GM13977 (cell line): ENCODE data around the gene B3GNT7.
"Not testable (repeated sequence)": the region's sequence is repeated elsewhere in the genome, so short reads cannot be mapped to it uniquely, and the experiment has no call there.

Experiments
- DNase-seq: peaks from one replicate; pipeline ENCODE4 v3.0.0; 2012; ENCODE audit warnings: low spot score
- CTCF ChIP-seq: IDR thresholded peaks from 2 replicates; pipeline ENCODE4 v1.5.1; 2012; ENCODE audit warnings: mild to moderate bottlenecking, control low read depth; ENCODE audit not compliant: insufficient read depth; ENCODE audit errors: extremely low read depth, missing control alignments
- in situ Hi-C: fragments of 300-500 bp; cut with MboI; formaldehyde crosslinking; loops from one replicate; pipeline ENCODE4 v1.12.0; 2022; ENCODE audit warnings: low sequenced_read_pairs, low pct_unique_long_range_greater_than_20kb, mixed read lengths, inconsistent platforms; ENCODE audit not compliant: unreplicated experiment

B3GNT7 gene

GRCh38 chr2:231405601-231406367 lies 10.3 kb downstream of the B3GNT7 start:
- DNase-seq, result peak; percentile 7
- in situ Hi-C loops, result not testable (repeated sequence)
- TF ChIP-seq CTCF, result peak; percentile 39

DNA sequence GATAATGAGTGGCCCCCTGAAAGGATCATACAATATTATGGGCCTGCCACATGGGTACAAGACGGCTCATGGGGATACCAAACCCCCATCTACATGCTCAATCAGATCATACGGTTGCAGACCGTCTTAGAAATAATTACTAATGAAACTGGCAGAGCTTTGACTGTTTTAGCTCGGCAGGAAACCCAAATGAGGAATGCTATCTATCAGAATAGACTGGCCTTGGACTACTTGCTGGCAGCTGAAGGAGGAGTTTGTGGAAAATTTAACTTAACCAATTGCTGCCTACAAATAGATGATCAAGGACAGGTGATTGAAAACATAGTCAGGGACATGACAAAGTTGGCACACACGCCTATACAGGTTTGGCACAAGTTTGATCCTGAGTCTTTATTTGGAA lies 12.2 kb downstream of the B3GNT7 start:
- in situ Hi-C loops, result not testable (repeated sequence)

DNA sequence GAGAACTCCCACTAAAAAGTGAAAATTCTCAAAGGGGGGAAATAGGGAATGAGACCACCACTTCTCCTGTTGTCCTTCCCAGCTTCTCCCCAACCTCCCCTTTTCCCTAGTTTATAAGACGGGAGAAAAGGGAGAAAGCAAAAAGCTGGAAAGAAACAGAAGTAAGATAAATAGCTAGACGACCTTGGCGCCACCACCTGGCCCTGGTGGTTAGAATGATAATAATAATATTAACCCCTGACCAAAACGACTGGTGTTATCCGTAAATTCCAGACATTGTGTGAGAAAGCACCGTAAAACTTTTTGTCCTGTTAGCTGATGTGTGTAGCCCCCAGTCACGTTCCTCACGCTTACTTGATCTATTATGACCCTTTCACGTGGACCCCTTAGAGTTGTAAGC lies 12.8 kb downstream of the B3GNT7 start:
- DNase-seq, in situ Hi-C loops: not testable (repeated sequence)

More for the DNA sequence above, 12.2 kb downstream of the B3GNT7 start:
- DNase-seq, result not testable (repeated sequence)

DNA sequence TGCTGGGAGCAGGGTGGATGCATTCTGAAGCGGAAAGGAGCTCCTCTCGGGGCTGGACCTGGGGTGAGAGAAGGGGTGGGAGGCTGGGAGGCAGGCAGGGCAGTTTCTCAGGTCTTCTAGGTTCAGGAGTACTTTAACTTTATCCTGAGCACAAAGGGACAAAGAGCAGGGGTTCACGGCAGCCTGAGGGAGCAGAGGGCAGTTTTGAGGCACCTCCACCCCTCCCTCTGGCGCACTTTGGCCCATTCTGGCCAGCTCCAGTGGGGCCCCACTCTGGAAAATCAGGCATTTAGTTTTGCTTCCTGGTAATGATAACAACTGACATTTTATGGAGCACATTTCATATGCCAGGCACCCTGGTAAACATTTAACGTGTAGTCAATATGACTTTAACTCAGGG lies 14.3 kb downstream of the B3GNT7 start:
- no peak for DNase-seq
- in situ Hi-C loops, result loop anchor here (10.0 kb wide), 2 partner anchors 175 to 305 kb away; no protein-coding TSS in a partner anchor
- TF ChIP-seq CTCF, result no peak

DNA sequence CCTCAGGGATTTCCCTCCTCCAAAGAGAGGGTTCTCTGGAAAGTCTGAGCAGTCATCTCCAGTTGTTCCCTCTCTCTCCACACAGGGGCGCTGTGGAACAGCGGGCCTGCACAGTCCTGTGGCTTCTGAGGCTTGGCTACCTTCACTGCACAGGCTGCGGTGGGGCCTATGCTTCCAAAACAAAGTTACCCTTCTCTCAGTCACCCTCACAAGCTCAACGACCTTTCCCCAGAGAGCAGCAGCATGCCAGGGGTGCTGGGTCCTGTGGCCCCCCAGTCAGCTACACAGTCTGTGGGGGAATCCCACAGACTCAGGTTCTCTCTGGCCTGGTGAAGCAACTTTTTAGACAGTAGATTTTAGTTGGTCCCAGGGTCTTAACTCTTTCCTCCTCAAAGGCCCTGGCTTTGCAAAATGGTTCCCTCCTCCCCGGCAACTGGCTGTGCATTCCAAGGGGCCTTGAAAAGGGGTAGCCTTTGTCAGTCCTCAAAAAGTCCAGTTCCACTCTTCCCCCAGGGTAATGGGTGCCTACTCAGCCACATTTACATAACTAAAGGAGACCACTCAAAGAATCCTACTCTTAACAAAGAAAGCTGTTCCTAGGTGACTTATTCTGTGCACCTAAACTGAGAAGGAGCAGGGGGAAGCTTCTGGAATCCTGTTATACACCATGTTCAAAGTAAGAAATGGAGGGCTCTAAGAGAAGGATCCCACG lies 14.9 kb downstream of the B3GNT7 start:
- TF ChIP-seq CTCF, result no peak
- no peak for DNase-seq
- in situ Hi-C loops, result loop anchor here (10.0 kb wide), 2 partner anchors 176 to 306 kb away; no protein-coding TSS in a partner anchor

DNA sequence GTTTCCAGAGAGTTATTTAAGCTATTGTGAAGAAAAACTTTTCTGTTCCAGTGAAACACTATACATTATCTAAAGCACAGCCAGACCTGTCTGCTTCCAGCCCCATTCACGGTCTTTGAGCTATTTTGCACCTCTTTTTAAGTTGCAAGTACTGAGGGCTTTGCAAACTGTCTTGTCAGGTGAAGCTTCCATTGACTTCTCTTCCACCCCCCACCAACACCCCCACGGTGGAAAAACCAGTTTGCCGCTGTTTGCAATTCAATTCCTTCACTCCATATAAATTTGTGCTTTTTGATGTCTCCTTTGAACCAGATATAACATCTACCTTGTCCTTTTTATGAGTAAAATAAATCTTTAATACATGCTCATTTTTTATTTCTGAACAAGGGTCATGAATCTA lies 15.7 kb downstream of the B3GNT7 start:
- DNase-seq, result no peak
- no peak for TF ChIP-seq CTCF
- in situ Hi-C loops, result loop anchor here (10.0 kb wide), 2 partner anchors 176 to 306 kb away; no protein-coding TSS in a partner anchor

GRCh38 chr2:231411831-231412617 lies 16.5 kb downstream of the B3GNT7 start:
- peak; percentile 86 for DNase-seq
- in situ Hi-C loops, result loop anchor here (10.0 kb wide), 2 partner anchors 177 to 307 kb away; no protein-coding TSS in a partner anchor
- peak; percentile 95 for TF ChIP-seq CTCF
